Fibroblast of lung (primary cell): Measurements from ENCODE around the gene INPP4A. TPM values are rescaled to one million over a fixed set of nuclear protein-coding genes. Genes with fewer than 3 reads are reported as not detected.

Source experiments
- DNase-seq, 2 donors: peaks; one replicate each; pipeline versions ENCODE4 v3.0.0 to v3.0.0-alpha.2; 2010; ENCODE audit warnings: low read depth in 2 of 2
- H2AFZ ChIP-seq: 2 replicates; pipeline ENCODE4 v1.5.1; 2012; ENCODE audit warnings: low read length, control low read depth, inconsistent platforms
- H3K27ac ChIP-seq: 2 replicates; pipeline ENCODE4 v1.5.1; 2011; ENCODE audit warnings: low read length, control low read depth; ENCODE audit not compliant: insufficient read depth
- H3K27me3 ChIP-seq: 2 replicates; pipeline ENCODE4 v1.5.1; 2011; ENCODE audit warnings: mild to moderate bottlenecking, low read length; ENCODE audit not compliant: control insufficient read depth, insufficient read depth
- H3K36me3 ChIP-seq: 2 replicates; pipeline ENCODE4 v1.5.1; 2011; ENCODE audit warnings: low read length; ENCODE audit not compliant: control insufficient read depth, insufficient read depth
- H3K4me1 ChIP-seq: 2 replicates; pipeline ENCODE4 v1.5.1; 2011; ENCODE audit warnings: low read length; ENCODE audit not compliant: control insufficient read depth, insufficient read depth; ENCODE audit errors: extremely low read depth
- H3K4me2 ChIP-seq: 2 replicates; pipeline ENCODE4 v1.5.1; 2011; ENCODE audit warnings: low read length, control low read depth; ENCODE audit not compliant: insufficient read depth; ENCODE audit errors: extremely low read depth
- H3K4me3 ChIP-seq, 4 experiments: fragments of 200-600 bp in 1 of 4; sonication (generic) in 1 of 4; replicated peaks in 1 of 4; 2 replicates each; pipeline ENCODE4 v1.5.1; 2011 to 2016; ENCODE audit warnings: low read length in 4 of 4, low read depth in 3 of 4, mild to moderate bottlenecking in 3 of 4, control low read depth in 2 of 4, inconsistent platforms in 1 of 4, mixed read lengths in 1 of 4; ENCODE audit not compliant: insufficient read depth in 1 of 4; ENCODE audit errors: control extremely low read depth in 1 of 4
- H3K79me2 ChIP-seq: 2 replicates; pipeline ENCODE4 v1.5.1; 2012; ENCODE audit warnings: mild to moderate bottlenecking, low read length, inconsistent platforms; ENCODE audit not compliant: control insufficient read depth, insufficient read depth
- H3K9ac ChIP-seq: 2 replicates; pipeline ENCODE4 v1.5.1; 2011; ENCODE audit warnings: mild to moderate bottlenecking, low read length, control low read depth; ENCODE audit not compliant: insufficient read depth
- H3K9me3 ChIP-seq: 2 replicates; pipeline ENCODE4 v1.5.1; 2012; ENCODE audit warnings: low read depth, low read length; ENCODE audit not compliant: control insufficient read depth, insufficient read depth
- H4K20me1 ChIP-seq: 2 replicates; pipeline ENCODE4 v1.5.1; 2011; ENCODE audit warnings: low read length; ENCODE audit not compliant: control insufficient read depth, insufficient read depth; ENCODE audit errors: extremely low read depth
- EZH2 ChIP-seq: IDR thresholded peaks from 2 replicates; pipeline ENCODE4 v1.5.1; 2012; ENCODE audit warnings: low read length, control low read depth, mild to moderate bottlenecking; ENCODE audit errors: missing control alignments
- polyA plus RNA-seq, 2 donors: library from polyadenylated mRNA; depleted of rRNA in 1 of 2; stranded (reverse) in 1 of 2; unstranded in 1 of 2; fragments of >200 nt; gene quantifications; 2 replicates each; pipeline ENCODE4 v1.2.1, GENCODE V29; 2011 to 2012; ENCODE audit warnings: missing spikeins in 1 of 2
- total RNA-seq: library from RNA; depleted of rRNA; stranded (reverse); fragments of >200 nt; gene quantifications from 2 replicates; pipeline ENCODE4 v1.2.1, GENCODE V29; 2014
- TF ChIP-seq, protein P1 (sequence below), 2 donors: IDR thresholded peaks in 1 of 2; conservative IDR thresholded peaks in 1 of 2; 1 replicate in 1 of 2; 2 replicates in 1 of 2; pipeline ENCODE4 v1.5.1; 2011 to 2012; ENCODE audit warnings: low read length in 2 of 2, control low read depth in 1 of 2, inconsistent platforms in 1 of 2, low read depth in 1 of 2, mild to moderate bottlenecking in 1 of 2

INPP4A gene
- total and polyA plus RNA-seq, 2 donors (not counting 1 experiment from before 2014, with no cell fraction given): 10.2 to 26.1 TPM

DNA sequence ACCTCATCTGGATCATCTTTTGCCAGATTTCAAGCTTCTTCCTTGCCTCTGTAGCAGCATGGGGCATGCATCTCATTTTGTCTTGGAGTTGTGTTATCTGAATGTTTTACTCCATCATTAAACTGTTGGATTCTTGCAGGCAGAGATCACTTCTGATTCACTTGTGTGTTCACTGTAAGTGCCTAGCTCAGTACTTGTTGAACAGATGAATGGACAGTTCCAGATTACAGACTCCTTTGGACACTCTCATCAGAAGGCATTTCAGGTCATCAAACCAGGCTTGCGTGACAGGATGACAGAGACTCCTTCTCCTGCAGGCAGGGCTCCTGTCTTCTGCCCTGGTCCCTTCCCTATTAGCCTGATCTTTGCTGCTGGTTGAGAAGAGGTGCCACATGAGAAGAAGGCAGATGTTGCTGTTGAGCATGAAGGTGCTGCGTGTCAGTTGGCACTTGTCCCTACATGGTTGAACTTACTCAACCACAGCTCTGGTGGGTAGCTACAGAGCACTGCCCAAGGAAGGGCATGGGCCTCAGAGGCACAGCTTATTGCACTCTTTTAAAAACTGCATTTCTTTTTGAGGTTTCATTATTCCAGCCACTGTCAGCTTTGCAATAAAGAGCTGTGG, 58.9 kb downstream of the INPP4A start:
- TF ChIP-seq, protein P1, sequence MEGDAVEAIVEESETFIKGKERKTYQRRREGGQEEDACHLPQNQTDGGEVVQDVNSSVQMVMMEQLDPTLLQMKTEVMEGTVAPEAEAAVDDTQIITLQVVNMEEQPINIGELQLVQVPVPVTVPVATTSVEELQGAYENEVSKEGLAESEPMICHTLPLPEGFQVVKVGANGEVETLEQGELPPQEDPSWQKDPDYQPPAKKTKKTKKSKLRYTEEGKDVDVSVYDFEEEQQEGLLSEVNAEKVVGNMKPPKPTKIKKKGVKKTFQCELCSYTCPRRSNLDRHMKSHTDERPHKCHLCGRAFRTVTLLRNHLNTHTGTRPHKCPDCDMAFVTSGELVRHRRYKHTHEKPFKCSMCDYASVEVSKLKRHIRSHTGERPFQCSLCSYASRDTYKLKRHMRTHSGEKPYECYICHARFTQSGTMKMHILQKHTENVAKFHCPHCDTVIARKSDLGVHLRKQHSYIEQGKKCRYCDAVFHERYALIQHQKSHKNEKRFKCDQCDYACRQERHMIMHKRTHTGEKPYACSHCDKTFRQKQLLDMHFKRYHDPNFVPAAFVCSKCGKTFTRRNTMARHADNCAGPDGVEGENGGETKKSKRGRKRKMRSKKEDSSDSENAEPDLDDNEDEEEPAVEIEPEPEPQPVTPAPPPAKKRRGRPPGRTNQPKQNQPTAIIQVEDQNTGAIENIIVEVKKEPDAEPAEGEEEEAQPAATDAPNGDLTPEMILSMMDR (conservative IDR thresholded peaks at IDR 0.05 in 1 of 2, IDR thresholded peaks at IDR 0.05 in 1 of 2; ENCODE audit: low read depth in 1 of 2, low read length in 2 of 2): no peak
- TF ChIP-seq EZH2: no peak
- Histone ChIP-seq H3K79me2 (no peaks in the 10 kb centered on the region), H3K9ac (no peak overlapping the region), H3K4me1 (no peaks in the 10 kb centered on the region), H3K9me3 (no peaks in the 10 kb centered on the region), H3K27ac (no peak overlapping the region), H3K36me3 (peaks cover 2% of the 10 kb centered on the region), H3K4me3 (no peak overlapping the region), H3K4me2 (no peak overlapping the region), H4K20me1 (no peaks in the 10 kb centered on the region), H3K27me3 (no peaks in the 10 kb centered on the region), H2AFZ (no peak overlapping the region)
- DNase-seq: peak in 1 of 2 donors; percentile 16

- Histone ChIP-seq H3K27me3 (no peaks in the 10 kb centered on the region), H3K79me2 (no peaks in the 10 kb centered on the region), H3K27ac (no peak overlapping the region), H3K4me1 (no peaks in the 10 kb centered on the region), H3K4me2 (no peak overlapping the region), H3K36me3 (no peaks in the 10 kb centered on the region), H2AFZ (no peak overlapping the region), H3K9ac (no peak overlapping the region), H3K9me3 (no peaks in the 10 kb centered on the region), H3K4me3 (no peak overlapping the region), H4K20me1 (no peaks in the 10 kb centered on the region)
- TF ChIP-seq EZH2: no peak
- TF ChIP-seq, protein P1 (conservative IDR thresholded peaks at IDR 0.05 in 1 of 2, IDR thresholded peaks at IDR 0.05 in 1 of 2; ENCODE audit: low read depth in 1 of 2, low read length in 2 of 2): no peak
- DNase-seq: peak; percentile 15 to 27
These were observed 59.9 kb downstream of the INPP4A start for GRCh38 chr2:98504381-98505109.

DNA sequence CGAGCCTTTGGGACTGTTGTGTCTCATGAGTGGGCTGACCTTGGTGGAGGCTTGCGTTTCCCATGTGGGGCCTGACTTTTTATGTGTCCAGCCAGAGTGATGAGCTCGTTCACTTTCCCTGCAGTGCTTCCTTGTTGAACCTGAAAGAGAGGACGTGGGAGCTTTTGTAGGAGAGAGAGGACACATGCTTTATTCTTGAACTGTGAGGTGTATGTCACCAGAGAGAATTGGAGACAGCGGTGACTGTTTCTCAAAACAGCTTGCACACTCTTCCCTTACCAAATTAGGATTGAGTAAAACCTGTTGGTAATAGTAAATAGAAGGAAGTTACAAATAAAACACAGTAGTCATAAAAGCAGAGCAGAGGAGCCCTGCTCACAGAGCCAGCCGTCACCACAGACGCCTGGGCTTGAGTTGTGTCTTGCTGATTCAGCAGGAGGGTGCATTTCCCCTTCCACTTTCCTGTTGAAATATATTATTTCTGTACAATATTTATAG, 60.7 kb downstream of the INPP4A start:
- H3K4me1 ChIP-seq: no peaks in the 10 kb centered on the region
- H3K9me3 ChIP-seq: no peaks in the 10 kb centered on the region
- H3K79me2 ChIP-seq: no peaks in the 10 kb centered on the region
- no peaks in the 10 kb centered on the region for H4K20me1 ChIP-seq
- no peak overlapping the region for H3K4me3 ChIP-seq
- no peak overlapping the region for H2AFZ ChIP-seq
- H3K27me3 ChIP-seq: no peaks in the 10 kb centered on the region
- H3K27ac ChIP-seq: no peak overlapping the region
- H3K36me3 ChIP-seq: no peaks in the 10 kb centered on the region
- no peak overlapping the region for H3K9ac ChIP-seq
- TF ChIP-seq EZH2: no peak
- TF ChIP-seq, protein P1 (conservative IDR thresholded peaks at IDR 0.05 in 1 of 2, IDR thresholded peaks at IDR 0.05 in 1 of 2; ENCODE audit: low read depth in 1 of 2, low read length in 2 of 2): no peak
- no peak for DNase-seq
- no peak overlapping the region for H3K4me2 ChIP-seq
